Fibroblast of the conjunctiva (primary cell): ENCODE results near the gene SEPHS2.
"Not testable (repeated sequence)": the region's sequence is repeated elsewhere in the genome, so short reads cannot be mapped to it uniquely, and the experiment has no call there.

Experiments used
- DNase-seq: peaks from one replicate; pipeline ENCODE4 v3.0.0-alpha.2; 2010; ENCODE audit warnings: low read depth

The SEPHS2 gene

GRCh38 chr16:30398661-30399434, 46.8 kb downstream of the SEPHS2 start:
- no peak for DNase-seq

GRCh38 chr16:30397776-30398660, 47.7 kb downstream of the SEPHS2 start:
- no peak for DNase-seq

- no peak for DNase-seq
These were observed 48.6 kb downstream of the SEPHS2 start for GRCh38 chr16:30397056-30397455.

GRCh38 chr16:30396627-30397026, 49.0 kb downstream of the SEPHS2 start:
- DNase-seq: not testable (repeated sequence)

- DNase-seq: no peak
These were observed 49.6 kb downstream of the SEPHS2 start for GRCh38 chr16:30395992-30396585.

- peak; percentile 75 for DNase-seq
These were observed 50.3 kb downstream of the SEPHS2 start, which contains the start of gene ZNF48 for GRCh38 chr16:30395155-30395991. Gene ZNF48, plus strand, starts transcription at chr16:30395420. Its CDS starts 375 bp downstream, at chr16:30395795.

GRCh38 chr16:30394592-30395154, 51.0 kb downstream of the SEPHS2 start:
- DNase-seq: no peak
